ENCODE data around the gene PDXK.

The PDXK gene

DNA sequence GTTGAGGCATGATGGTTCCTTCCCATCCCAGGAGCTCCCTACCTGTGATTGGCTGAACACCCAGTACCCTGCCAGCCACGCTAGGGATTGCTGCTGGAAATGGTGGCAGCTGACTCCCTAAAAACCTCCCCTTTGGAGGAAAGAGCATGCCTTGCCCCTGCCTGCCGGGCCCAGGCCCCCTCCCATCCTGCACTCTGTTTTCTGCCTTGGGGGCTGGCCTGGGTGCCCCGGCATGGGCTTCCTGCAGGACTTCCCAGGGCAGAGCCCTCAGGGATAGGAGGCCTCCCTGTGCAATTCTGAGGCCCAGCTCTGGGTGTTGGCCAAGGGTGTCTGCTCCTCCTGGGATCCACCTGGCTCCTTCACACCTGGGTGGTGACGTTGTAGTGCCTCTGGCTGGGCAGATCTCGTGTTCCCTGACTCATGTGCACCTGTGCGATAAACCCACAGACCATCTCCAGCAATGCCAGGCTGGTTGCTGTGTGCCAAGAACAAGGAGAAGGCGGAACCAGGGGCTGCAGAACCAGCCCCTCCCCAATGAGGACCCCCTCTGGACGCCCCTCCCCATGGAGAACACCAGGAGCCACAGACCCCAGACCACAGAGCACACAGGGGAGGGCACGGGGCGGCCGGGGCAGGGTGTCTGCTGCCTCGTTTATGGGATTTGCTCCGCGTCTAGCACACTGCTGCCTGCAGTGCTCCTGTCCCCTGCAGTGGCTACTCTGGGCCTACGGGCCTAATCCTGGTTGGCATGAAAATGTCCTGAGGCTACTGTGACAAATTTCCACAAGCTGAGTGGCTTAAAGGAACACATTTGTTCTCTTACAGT lies 43.6 kb downstream of the PDXK start:
- no peak for DNase-seq (ENCODE audit: low read depth in 3 of 3)

DNA sequence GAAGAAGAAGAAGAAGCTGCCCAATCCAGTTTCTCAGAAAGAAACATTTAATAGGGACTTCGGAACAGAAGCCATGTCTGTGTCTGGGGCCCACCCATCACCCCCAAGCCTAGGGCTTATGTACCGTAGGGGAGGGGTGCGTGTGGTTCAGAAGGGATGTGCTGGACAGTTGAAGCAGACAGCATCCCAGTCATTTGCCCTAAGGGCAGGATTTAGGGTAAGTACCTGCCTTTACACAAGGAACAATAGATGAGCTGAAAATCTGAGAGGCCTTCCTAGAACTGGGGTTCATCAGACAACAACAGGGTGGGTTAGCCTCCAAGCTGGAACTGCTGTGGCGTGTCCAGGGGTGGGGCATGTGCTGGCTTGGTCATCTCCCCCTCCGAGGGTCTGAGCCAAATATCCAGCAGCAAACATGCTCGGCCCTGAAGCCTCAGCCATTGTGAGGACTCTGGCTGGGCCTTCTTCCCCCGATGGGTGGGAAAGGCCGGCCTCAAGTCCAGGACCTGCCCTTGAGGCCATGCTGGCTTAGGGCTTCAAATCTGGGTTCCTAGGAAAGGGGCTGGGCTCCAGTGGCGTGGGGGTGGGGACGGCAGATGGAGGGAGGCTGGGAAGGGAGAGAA lies 45.1 kb downstream of the PDXK start:
- no peak for DNase-seq (ENCODE audit: low read depth in 3 of 3)

DNA sequence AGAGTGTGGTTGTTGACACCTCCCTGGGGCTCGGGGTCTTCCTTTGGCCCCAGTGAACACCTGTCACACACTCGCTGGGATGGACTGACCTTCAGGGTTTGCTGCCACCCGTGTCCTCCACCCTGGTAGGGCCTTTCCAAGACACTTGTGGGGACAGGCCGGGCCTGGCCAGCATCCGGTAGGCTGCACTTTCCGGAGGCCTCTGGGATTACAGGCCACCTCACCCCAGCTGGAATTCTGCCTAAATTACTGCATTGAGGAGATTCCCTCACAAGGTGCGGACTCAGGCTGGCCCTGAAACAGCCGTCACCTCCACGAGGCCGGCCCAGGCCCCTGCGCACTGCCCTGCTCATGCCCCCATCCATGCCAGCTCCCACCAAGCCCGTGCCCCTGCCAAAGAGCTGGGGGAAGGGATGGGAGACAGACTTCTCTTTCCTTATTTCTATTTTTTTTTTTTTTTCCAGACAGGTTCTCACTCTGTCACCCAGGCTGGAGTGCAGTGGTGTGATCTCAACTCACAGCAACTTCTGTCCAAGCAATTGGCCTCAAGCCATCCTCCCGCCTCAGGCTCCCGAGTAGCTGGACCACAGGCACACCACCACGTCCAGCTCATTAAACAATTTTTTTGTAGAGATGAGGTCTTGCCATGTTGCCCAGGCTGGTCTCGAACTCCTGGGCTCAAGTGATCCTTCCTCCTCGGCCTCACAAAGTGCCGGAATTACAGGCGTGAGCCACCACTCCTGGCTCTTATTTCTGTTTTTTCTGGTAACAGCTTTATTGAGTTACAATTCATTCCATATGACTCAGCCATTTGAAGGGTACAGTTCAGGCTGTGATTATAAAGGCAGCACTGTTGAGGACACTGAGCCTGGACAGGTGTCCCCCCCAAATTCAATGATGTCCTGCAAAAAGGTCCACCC lies 45.9 kb downstream of the PDXK start:
- no peak for DNase-seq (ENCODE audit: low read depth in 3 of 3)

DNA sequence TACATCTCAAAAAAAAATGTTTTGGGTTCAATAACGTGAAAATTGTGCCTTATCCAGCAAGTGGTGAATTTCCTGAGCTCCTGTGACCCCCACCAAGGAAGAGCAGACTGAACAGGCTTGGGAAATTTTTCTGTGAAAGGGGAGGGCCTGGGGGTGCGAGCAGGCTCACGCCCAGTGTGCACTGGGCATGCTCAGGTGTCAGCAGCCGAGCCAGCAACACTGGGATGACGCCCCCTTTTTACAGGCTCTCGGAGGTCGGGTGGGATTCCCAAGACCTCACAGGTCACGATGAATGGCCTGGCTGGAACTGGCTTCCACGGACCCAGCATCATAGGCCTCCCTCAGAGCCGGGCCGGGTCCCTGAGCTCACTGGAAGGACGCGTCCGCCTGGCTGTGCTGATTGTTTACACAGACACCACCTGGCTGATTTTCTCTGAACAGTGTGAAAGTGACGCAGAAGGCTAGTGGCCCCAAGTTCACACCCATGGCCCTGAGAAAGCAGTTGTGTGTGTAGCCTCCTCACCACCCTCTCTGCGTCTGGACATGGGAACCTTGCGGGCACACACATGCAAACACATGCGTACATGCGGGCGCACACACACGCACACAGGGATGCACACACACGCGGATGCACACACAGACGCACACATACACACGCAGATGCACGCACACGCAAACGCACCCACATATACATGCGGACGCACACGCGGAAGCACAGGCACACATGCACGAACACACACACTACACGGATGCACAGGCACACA lies 48.0 kb downstream of the PDXK start:
- no peak for DNase-seq (ENCODE audit: low read depth in 3 of 3)

DNA sequence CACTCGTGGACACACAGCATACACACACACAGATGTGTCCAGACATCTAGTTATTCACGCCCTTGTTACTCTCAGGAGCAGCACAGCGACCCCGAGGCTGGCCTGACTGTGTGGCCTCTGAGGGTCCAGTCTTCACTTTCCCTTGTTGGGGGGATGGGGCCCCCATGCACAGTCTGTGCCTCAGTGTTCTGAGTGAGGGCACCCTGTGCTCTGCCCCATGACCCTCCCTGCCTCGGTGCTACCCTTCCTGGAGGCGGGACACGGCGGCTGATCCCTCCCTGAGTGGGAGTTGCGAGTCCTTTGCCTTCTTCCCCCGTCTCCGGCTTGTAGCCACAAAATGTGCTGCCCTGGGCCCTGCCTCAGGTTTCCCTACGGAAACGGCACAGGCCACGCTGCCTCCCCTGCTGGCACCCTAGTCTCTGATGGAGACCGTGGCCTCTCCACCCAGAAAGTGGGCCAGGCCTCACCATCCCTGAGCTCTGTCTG lies 48.6 kb downstream of the PDXK start:
- no peak for DNase-seq (ENCODE audit: low read depth in 3 of 3)

DNA sequence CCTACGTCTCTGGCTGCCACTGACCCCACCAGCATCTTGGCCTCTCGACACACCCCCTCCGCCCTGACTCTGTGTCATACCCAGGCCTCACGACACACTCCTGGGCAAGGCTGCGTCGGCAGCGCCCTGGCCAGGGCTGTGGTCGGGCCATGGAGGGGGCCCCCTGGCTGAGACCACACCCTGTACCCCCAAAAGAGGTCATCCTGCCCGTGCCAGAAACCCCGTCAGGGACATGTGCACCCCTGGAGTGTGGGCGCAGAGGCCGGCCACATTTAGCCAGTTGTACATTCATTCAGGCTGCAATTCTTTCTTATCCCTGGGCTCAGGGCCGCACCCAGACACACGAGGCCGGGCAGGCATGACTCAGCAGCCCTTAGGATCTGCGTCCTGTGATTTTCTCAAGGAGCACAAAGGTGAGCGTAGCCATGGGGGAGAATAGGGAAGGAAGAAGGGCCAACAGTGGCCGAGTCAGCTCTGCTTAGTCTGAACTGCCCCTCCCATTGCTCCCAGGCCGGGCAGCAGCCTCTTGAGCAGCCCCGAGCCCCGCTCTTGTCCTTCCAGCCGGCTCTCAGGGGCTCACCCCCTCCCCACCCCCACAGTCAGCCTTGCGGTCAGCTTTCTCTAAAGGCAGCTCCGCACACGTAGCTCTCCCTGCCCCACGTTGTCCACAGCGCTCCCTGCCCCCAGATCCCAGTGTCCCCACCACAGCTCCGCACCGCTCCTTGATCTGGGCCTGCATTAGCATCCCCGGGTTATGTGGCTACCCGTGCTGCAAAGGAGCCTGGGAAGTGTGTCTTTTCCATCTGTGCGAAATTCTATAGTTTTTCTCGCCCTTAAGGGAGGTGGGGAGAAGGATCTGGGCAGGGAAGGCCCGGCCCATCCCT lies 49.3 kb downstream of the PDXK start:
- DNase-seq (ENCODE audit: low read depth in 3 of 3) = no peak

DNA sequence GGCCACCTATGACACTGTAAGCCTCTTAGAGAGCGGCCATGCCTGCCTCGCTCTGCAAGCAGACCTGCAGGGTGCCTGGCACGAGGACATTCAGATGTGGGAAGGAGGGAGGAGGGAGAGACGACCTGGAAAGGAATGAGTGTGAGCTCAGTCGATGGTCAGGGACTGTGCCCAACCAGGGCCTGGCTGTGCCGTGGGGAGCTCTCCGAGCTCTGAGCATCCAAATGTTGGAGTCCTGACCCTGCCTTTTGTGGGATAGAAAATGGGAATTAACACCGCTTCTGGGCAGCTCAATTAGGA lies 49.9 kb downstream of the PDXK start:
- DNase-seq (ENCODE audit: low read depth in 3 of 3) = no peak

DNA sequence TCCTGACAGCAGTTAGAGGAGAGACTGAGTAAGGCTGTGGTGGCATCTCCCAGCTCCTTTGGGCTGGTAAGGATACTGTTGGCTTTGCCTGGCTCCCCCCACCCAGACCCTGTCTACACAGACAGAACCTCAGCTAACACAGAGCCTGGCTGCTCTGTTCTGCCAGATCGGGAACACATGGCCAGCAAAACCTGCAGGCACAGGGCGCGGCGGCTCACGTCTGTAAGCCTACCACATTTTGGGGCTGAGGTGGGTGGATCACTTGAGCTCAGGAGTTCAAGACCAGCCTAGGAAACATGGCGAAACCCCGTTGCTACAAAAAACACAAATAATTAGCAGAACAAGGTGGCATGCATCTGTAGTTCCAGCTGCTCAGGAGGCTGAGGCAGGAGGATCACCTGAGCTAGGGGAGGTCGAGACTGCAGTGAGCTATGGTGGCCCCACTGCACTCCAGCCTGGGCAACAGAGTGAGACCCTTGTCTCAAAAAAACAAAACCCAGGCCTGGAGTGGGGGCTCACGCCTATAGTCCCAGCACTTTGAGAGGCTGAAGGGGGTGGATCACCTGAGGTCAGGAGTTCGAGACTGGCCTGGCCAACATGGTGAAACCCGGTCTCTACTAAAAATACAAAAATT lies 50.5 kb downstream of the PDXK start:
- no peak for DNase-seq (ENCODE audit: low read depth in 3 of 3)

DNA sequence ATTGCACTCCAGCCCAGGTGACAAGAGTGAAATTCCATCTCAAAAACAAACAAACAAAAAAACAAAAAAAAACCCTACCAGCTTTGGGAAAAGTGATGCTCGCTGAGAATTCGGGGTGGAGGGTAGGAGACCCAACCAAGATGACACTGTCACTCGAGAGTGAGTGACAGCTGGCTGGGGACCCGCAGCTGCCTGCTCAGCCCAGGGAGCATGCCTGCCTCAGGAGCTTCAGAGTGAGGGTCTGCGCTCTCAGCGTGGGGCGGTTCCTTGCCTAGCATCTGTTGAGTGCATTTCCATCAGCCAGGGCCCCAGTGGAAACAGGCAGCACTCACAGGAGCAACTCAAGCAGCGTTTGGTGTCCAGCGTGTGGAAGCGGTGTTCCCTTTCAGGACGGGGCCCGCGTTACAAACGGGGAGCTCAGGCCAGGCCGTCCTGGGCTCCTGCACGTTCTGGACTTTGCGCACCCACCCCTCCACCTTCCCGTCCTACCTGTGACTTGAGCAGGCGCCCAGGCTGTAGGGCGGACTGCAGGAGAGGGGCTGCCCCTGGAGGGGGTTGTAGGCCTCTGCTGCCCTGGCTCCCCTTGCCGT lies 51.2 kb downstream of the PDXK start:
- DNase-seq (ENCODE audit: low read depth in 3 of 3) = no peak

DNA sequence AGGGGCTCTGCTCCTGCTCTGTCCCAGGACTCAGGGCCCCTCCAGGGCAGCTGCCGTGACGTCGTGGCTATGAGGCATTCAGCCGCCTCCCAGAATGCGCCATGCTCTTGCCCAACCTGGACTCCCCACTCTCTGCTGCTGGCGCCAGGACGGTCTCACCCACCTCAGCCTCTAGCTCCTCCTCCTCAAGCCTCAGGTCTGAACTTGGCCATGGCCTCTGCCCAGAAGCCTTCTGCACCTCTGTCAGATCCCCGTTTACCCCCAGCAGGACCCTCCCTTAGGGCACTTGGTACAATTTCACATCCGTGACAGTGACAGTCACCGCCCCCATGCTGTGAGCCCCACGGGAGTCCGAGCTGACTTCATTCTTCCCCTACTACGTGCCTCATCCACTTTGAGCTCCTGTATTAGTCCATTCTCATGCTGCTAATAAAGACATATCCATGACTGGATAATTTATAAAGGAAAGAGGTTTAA lies 52.3 kb downstream of the PDXK start:
- no peak for DNase-seq (ENCODE audit: low read depth in 3 of 3)

DNA sequence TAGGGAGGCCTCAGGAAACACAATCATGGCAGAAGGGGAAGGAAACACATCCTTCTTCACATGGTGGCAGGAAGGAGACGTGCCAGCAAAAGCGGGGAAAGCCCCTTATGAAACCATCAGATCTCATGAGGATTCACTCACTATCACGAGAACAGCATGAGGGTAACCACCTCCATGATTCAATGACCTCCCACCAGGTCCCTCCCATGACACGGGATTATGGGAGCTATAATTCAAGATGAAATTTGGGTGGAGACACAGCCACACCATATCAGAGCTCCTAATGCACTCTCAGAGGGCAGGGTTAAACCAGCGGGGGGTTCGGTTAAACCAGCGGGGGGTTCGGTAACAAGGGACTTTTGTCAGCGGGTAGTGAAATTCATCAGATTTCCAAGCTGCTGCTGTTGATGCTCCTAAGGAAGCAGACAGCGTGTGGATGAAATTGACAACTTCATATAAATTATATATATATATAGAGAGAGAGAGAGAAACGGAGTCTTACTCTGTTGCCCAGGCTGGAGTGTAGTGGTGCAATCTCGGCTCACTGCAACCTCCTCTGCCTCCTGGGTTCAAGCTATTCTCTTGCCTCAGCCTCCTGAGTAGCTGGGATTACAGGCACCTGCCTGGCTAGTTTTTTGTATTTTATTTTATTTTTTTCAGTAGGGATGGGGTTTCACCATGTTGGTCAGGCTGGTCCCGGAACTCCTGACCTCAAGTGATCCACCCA lies 52.9 kb downstream of the PDXK start:
- no peak for DNase-seq (ENCODE audit: low read depth in 3 of 3)

DNA sequence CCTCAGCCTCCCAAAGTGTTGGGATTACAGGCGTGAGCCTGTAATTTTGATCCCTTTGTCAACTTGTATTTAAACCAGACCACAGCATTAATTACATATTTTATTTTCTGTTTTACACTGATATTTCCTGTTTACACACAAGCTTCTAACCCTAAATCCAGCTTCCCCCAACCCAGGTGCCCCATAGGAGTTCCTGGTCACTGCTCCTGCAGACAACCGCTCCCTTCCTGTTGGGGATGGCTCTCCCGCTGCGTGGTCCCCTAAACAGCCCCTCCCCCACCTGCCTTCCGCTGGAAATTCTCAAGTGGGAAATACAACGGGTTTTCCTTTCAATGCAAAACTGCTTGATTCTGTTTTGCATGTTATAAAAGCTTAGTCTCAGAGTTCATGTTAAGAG lies 53.5 kb downstream of the PDXK start:
- DNase-seq (ENCODE audit: low read depth in 3 of 3) = no peak

DNA sequence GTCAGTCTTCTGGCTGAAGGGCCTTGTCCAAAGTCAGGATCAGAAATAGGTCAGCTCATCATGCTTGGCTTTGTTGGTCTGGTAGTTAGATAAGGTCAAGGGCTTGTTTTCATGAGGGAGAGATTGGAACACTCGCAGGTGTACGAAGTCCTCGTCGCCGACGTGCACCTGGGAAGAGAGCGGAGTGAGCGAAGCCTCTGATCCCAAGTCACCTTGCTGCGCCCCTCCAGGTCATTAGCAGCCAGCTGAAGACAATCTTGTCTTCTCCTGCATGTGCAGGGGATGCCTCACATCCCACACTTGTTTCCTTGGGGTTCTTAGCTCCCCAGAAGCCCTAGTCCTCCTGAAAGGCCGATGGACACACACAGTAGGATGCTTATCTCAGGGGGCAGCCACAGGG lies 55.2 kb downstream of the PDXK start:
- no peak for DNase-seq (ENCODE audit: low read depth in 3 of 3)

DNA sequence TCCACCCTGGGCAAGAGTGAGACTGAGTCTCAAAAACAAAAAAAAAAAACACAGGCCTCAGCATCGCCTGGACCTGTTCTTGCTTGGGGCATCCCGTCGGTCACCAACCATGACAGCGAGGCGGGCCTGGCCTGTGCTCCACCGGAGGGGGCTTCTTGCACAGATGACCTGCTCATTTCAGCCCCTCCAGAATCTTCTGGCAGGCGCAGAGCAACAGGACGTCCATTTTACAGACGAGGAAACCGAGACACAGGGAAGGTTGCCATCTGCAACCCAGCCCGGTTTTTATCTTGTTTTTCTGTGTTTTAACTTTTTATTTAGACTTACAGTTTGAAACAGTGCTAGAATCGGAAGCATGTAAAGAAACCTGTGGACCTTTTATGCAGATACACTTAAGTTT lies 56.3 kb downstream of the PDXK start:
- DNase-seq (ENCODE audit: low read depth in 3 of 3) = no peak

DNA sequence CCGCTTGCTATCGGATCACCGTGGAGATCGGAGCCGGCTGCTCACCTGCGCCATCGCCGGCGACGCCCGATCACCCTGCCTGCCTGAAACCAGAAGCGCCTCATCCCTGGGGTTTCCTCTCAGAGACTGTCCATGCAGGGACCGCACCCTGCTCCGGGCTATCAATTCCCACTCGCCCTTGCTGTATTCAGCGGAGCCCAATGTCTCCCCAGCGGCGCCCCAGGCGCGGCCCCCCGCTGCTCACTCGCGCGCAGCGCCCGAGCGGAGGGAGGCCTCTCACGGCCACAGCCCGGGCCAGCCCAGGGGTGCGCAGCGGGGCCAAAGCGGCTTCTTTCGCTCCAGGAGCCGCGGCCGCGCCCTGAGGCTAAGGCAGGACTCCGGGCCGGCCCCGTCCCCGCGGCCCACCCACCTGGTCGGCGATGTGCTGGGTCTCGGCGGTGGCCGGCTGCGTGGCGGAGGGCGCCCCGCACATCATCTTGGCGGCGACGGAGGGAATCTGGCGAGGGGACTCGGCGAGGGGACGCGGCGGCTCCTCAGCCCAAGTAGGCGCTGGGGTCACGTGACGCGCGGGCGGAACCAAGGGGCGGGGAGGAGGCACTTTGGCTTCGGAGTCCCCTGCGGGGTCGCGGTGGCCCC lies 57.0 kb downstream of the PDXK start, which contains the start of gene CSTB:
TSS of gene CSTB (minus strand) at position 514 of the 636 bp plus-strand sequence. CDS start at position 475, 39 bp downstream.
- DNase-seq (ENCODE audit: low read depth in 3 of 3) = peak; percentile 69 to 74 (median 69)

DNA sequence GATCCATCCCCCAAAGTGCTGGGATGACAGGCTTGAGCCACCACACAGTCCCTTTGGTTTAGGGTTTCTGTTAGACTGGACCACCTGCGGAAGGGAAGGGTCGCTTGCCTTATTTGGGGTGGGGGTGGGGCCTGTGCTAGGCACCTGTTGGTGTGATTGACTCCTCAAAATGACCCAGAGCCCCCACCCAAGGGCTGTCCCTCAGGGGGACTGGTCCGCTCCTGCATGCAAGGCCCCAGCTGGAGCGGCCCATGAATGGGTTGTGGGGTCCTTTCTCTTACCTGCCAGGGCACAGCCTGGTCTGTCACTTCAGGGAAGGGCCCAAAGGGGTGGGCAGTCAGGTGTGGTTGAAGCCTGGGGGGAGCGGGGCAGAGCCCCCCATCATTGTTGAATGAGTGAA lies 59.0 kb downstream of the PDXK start:
- DNase-seq (ENCODE audit: low read depth in 3 of 3) = no peak

DNA sequence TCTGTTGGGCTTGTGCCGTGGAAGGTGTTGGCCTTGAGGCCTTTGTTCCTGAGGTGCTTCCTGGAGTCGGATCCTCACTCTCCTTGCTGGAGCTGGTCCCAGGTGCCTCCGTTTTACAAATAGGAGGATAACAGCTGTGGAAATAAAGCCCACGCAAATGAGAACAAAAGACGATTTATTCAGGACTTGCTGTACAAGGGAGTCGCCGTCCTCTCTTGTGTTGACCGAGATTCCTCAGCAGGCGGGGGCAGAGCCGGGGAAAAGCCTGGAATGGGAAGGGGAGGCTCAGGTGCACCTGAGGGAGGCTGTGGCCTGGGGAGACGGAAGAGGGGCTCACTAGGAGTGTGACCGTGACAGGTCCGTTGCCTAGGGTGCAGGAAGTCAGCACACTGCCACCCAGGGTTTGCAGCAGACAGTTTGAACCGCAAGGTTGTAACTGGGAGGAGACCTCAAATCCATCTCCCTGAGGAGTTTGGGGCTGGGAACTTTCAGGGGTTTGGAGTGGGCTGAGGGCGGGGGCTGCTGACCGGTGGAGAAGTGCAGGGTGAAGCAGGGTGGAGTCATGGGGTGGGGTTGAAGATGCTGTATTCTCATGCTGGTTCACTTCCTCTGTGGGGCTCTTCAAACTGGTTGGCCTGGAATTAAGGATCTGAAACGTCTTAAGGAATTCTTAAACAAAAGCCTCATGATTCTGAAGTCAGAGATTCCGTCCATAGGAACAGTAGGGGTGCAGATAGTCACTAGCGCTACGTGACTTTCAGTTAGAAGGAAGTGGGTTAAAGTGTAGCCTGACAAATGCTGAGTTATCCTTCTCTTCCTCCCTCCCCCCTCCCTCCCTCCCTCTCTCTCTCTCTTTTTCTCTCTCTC lies 59.8 kb downstream of the PDXK start:
- no peak for DNase-seq (ENCODE audit: low read depth in 3 of 3)

Measured in stimulated activated CD4-positive, alpha-beta T cell treated with anti-CD3 and anti-CD28 coated beads, TNF-alpha, amount 100 ng/mL, for 4 hours (primary cell).